H1 (cell line): Measurements from ENCODE around the gene NEURL1B. TPM values are rescaled to one million over a fixed set of nuclear protein-coding genes. Genes with fewer than 3 reads are reported as not detected.

Experiments
- CTCF ChIA-PET: fragments of 300-600 bp; sonication (Branson Sonifier 250); formaldehyde crosslinking; loops from one replicate; lab custom pipeline; 2021; ENCODE audit not compliant: partially characterized antibody; lab: Charles Lee
- POLR2A ChIA-PET: fragments of 300-600 bp; sonication (Branson Sonifier 250); formaldehyde crosslinking; loops from one replicate; lab custom pipeline; 2021; ENCODE audit warnings: inconsistent platforms; ENCODE audit not compliant: partially characterized antibody; lab: Charles Lee
- DNase-seq, 2 experiments: peaks; one replicate each; pipeline versions ENCODE4 v3.0.0 to v3.0.0-alpha.2; 2010 to 2022; ENCODE audit warnings: low spot score in 2 of 2, low read depth in 1 of 2, mixed read lengths in 1 of 2
- FAIRE-seq: peaks from 2 replicates; lab custom pipeline; 2011; peaks lifted over from hg19 to GRCh38; lab: Jason Lieb, UNC
- H2AFZ ChIP-seq: 2 replicates; pipeline ENCODE4 v1.8.1; 2012; ENCODE audit warnings: low read length, inconsistent platforms
- H2AK5ac ChIP-seq: 2 replicates; pipeline ENCODE4 v1.6.1; 2013; ENCODE audit warnings: low read depth, low read length
- H2BK120ac ChIP-seq: replicated peaks from 2 replicates; pipeline ENCODE3; 2013; ENCODE audit warnings: low read depth, low read length, inconsistent platforms
- H2BK12ac ChIP-seq: 2 replicates; pipeline ENCODE4 v1.6.1; 2013; ENCODE audit warnings: low read depth, low read length
- H2BK15ac ChIP-seq: 2 replicates; pipeline ENCODE4 v1.6.1; 2013; ENCODE audit warnings: low read length
- H2BK20ac ChIP-seq: 2 replicates; pipeline ENCODE4 v1.6.1; 2013; ENCODE audit warnings: low read length
- H2BK5ac ChIP-seq: 2 replicates; pipeline ENCODE4 v1.6.1; 2013; ENCODE audit warnings: low read depth, low read length
- H3K14ac ChIP-seq: 2 replicates; pipeline ENCODE4 v1.6.1; 2013; ENCODE audit warnings: inconsistent platforms; ENCODE audit not compliant: insufficient read length
- H3K18ac ChIP-seq: 2 replicates; pipeline ENCODE4 v1.6.1; 2013; ENCODE audit warnings: low read length; ENCODE audit errors: extremely low read depth
- H3K23ac ChIP-seq: 2 replicates; pipeline ENCODE4 v1.6.1; 2013; ENCODE audit warnings: inconsistent platforms; ENCODE audit not compliant: insufficient read length
- H3K23me2 ChIP-seq: 2 replicates; pipeline ENCODE4 v1.6.1; 2013; ENCODE audit warnings: low read depth, low read length
- H3K27ac ChIP-seq: 2 replicates; pipeline ENCODE4 v1.6.1; 2011; ENCODE audit warnings: low read depth, low read length, inconsistent platforms
- H3K27me3 ChIP-seq, 4 experiments: replicated peaks in 1 of 4; 1 replicate in 1 of 4; 2 replicates in 3 of 4; pipeline versions ENCODE4 v1.6.1 to v1.8.1; 2011 to 2013; ENCODE audit warnings: low read length in 3 of 4, mild to moderate bottlenecking in 3 of 4, inconsistent platforms in 2 of 4, mixed read lengths in 2 of 4, moderate library complexity in 1 of 4; ENCODE audit not compliant: control insufficient read depth in 3 of 4, insufficient read depth in 3 of 4; ENCODE audit errors: extremely low read depth in 1 of 4
- H3K36me3 ChIP-seq, 4 experiments: 2 replicates each; pipeline versions ENCODE4 v1.6.1 to v1.8.1; 2011 to 2013; ENCODE audit warnings: mild to moderate bottlenecking in 4 of 4, low read length in 3 of 4, moderate library complexity in 2 of 4, control low read depth in 1 of 4, inconsistent platforms in 1 of 4; ENCODE audit not compliant: insufficient read depth in 4 of 4, control insufficient read depth in 2 of 4
- H3K4ac ChIP-seq: replicated peaks from 2 replicates; pipeline ENCODE3; 2013; ENCODE audit warnings: low read length, low read depth, mixed read lengths, inconsistent platforms; ENCODE audit not compliant: insufficient read length
- H3K4me1 ChIP-seq, 4 experiments: replicated peaks in 1 of 4; 1 replicate in 1 of 4; 2 replicates in 3 of 4; pipeline versions ENCODE4 v1.6.1 to v1.8.1; 2011 to 2013; ENCODE audit warnings: low read length in 3 of 4, inconsistent platforms in 2 of 4, mixed read lengths in 1 of 4; ENCODE audit not compliant: insufficient read depth in 4 of 4, control insufficient read depth in 3 of 4
- H3K4me2 ChIP-seq, 2 experiments: 2 replicates each; pipeline versions ENCODE4 v1.6.1 to v1.8.1; 2011 to 2013; ENCODE audit warnings: low read depth in 2 of 2, low read length in 2 of 2, control low read depth in 1 of 2, inconsistent platforms in 1 of 2, mild to moderate bottlenecking in 1 of 2; ENCODE audit not compliant: insufficient read depth in 1 of 2
- H3K4me3 ChIP-seq, 4 experiments: fragments of 200-600, 300-600 bp in 1 of 4; sonication (generic), shearing (Covaris generic), sonication (Bioruptor Twin) in 1 of 4; 2 replicates each; pipeline versions ENCODE4 v1.5.1 to v1.8.1; 2011 to 2016; ENCODE audit warnings: low read length in 4 of 4, low read depth in 3 of 4, control low read depth in 2 of 4, inconsistent platforms in 2 of 4, mild to moderate bottlenecking in 2 of 4, mixed read lengths in 1 of 4, moderate library complexity in 1 of 4; ENCODE audit not compliant: insufficient read depth in 2 of 4; ENCODE audit errors: extremely low read depth in 1 of 4
- H3K56ac ChIP-seq: replicated peaks from 2 replicates; pipeline ENCODE3; 2013; ENCODE audit warnings: low read depth, mild to moderate bottlenecking, mixed read lengths, low read length, inconsistent platforms; ENCODE audit not compliant: insufficient read length
- H3K79me1 ChIP-seq: 2 replicates; pipeline ENCODE4 v1.6.1; 2013; ENCODE audit warnings: low read depth, low read length, control low read depth
- H3K79me2 ChIP-seq, 2 experiments: 2 replicates each; pipeline versions ENCODE4 v1.6.1 to v1.8.1; 2012 to 2013; ENCODE audit warnings: low read length in 2 of 2, mild to moderate bottlenecking in 2 of 2, inconsistent platforms in 1 of 2; ENCODE audit not compliant: insufficient read depth in 2 of 2, control insufficient read depth in 1 of 2
- H3K9ac ChIP-seq, 4 experiments: replicated peaks in 1 of 4; 1 replicate in 1 of 4; 2 replicates in 3 of 4; pipeline versions ENCODE4 v1.6.1 to v1.8.1; 2011 to 2013; ENCODE audit warnings: low read depth in 3 of 4, low read length in 3 of 4, control low read depth in 2 of 4, mild to moderate bottlenecking in 2 of 4, moderate library complexity in 2 of 4, inconsistent platforms in 1 of 4; ENCODE audit errors: extremely low read depth in 1 of 4
- H3K9me3 ChIP-seq, 2 experiments: 2 replicates each; pipeline versions ENCODE4 v1.6.1 to v1.8.1; 2012 to 2013; ENCODE audit warnings: mild to moderate bottlenecking in 2 of 2, moderate library complexity in 2 of 2, control low read depth in 1 of 2, inconsistent platforms in 1 of 2, low read depth in 1 of 2, low read length in 1 of 2, mixed read lengths in 1 of 2; ENCODE audit not compliant: insufficient read depth in 2 of 2
- H4K20me1 ChIP-seq, 2 experiments: replicated peaks in 1 of 2; 2 replicates each; pipeline versions ENCODE3 to v1.8.1; 2011 to 2013; ENCODE audit warnings: inconsistent platforms in 2 of 2, low read length in 2 of 2, mild to moderate bottlenecking in 1 of 2; ENCODE audit not compliant: insufficient read depth in 2 of 2, control insufficient read depth in 1 of 2
- H4K5ac ChIP-seq: 2 replicates; pipeline ENCODE4 v1.6.1; 2013; ENCODE audit warnings: low read length, low read depth, mixed read lengths, inconsistent platforms; ENCODE audit not compliant: insufficient read length
- H4K8ac ChIP-seq: 2 replicates; pipeline ENCODE4 v1.8.0; 2013; ENCODE audit warnings: mild to moderate bottlenecking, moderate library complexity, low read length, inconsistent platforms; ENCODE audit not compliant: insufficient read depth; ENCODE audit errors: extremely low read depth
- H4K91ac ChIP-seq: replicated peaks from 2 replicates; pipeline ENCODE3; 2013; ENCODE audit warnings: low read length, mixed read lengths, inconsistent platforms; ENCODE audit not compliant: insufficient read length
- GTF2F1 ChIP-seq: IDR thresholded peaks from 2 replicates; pipeline ENCODE4 v1.6.1; 2012; ENCODE audit warnings: low read depth, low read length, improper control_type of control experiment, borderline replicate concordance
- JUND ChIP-seq: IDR thresholded peaks from 2 replicates; pipeline ENCODE4 v1.6.1; 2011; ENCODE audit warnings: mild to moderate bottlenecking, improper control_type of control experiment, low read length
- KDM1A ChIP-seq: fragments of 200-600, 300-600 bp; sonication (generic); IDR thresholded peaks from 2 replicates; pipeline ENCODE4 v1.7.1; 2016; ENCODE audit warnings: mild to moderate bottlenecking, low read length, borderline replicate concordance
- ZNF274 ChIP-seq: IDR thresholded peaks from 2 replicates; pipeline ENCODE4 v1.7.0; 2012; ENCODE audit warnings: low read length, borderline replicate concordance; ENCODE audit errors: extremely low read depth
- WGBS, 2 experiments: shearing (Covaris generic) in 1 of 2; methylation state at CpG; one replicate each; pipeline versions ENCODE4 v1.1.6 to v1.1.7; 2013 to 2015; ENCODE audit warnings: low lambda C conversion rate in 2 of 2, mixed read lengths in 2 of 2, inconsistent platforms in 1 of 2, low coverage in 1 of 2, missing lambda C conversion rate in 1 of 2; ENCODE audit not compliant: insufficient replicate concordance in 2 of 2, insufficient coverage in 1 of 2, insufficient read length in 1 of 2; ENCODE audit errors: extremely low coverage in 1 of 2, missing lambda C conversion rate in 1 of 2; 5-methylcytosine and 5-hydroxymethylcytosine counted together
- polyA plus RNA-seq, 7 experiments: library from polyadenylated mRNA; depleted of rRNA in 3 of 7; stranded (reverse) in 5 of 7; unstranded in 2 of 7; fragments of >200 nt in 5 of 7; fragments of 200-250 nt in 2 of 7; gene quantifications; 1 replicate in 5 of 7; 2 replicates in 1 of 7; 4 replicates in 1 of 7; pipeline versions ENCODE4 v1.2.1 to v1.2.3, GENCODE V29; 2011 to 2013; ENCODE audit warnings: missing spikeins in 2 of 7, mixed read lengths in 2 of 7
- total RNA-seq: library from RNA; stranded (reverse); fragmentation: NEBNext Ultra II Directional; extraction: Animal tissue kit (Norgen Biotek cat#: 25700); gene quantifications from 2 replicates; pipeline ENCODE4 v1.2.1, GENCODE V29; 2021

Gene NEURL1B
- total and polyA plus RNA-seq, 2 of the 8 experiments (the other 6 are each of a cell fraction or from before 2014, with no cell fraction given): 3.3 to 6.1 TPM

- no peak overlapping the region for H3K56ac ChIP-seq
- ChIA-PET POLR2A (no interaction called here), CTCF (interaction anchor here (0.5 to 2.2 kb wide), 7 partner anchors 8 to 50 kb away, joined by 3 to 7 read pairs (median 3); no protein-coding TSS in a partner anchor)
- H3K79me1 ChIP-seq: no peaks in the 10 kb centered on the region
- H2BK120ac ChIP-seq: no peak overlapping the region
- no peak overlapping the region for H3K14ac ChIP-seq
- H2BK20ac ChIP-seq: peak overlapping the region; percentile 16; the same call in 1 of the 2 replicates
- H4K5ac ChIP-seq: no peak overlapping the region
- no peak for DNase-seq
- no peak overlapping the region for H2BK12ac ChIP-seq
- WGBS, 2 experiments: 93% methylated on average over 2 of the region's 2 CpGs; no CpG with 5 or more reads in 1 of the 2 experiments
- no peaks in the 10 kb centered on the region for H3K36me3 ChIP-seq
- H3K79me2 ChIP-seq: no peaks in the 10 kb centered on the region
- H3K4me1 ChIP-seq: peaks cover 0 to 13% (median 2%) of the 10 kb centered on the region in 4 experiments; a peak in 2 of 7 replicates
- no peak for FAIRE-seq
- H3K27me3 ChIP-seq: peaks cover 0 to 22% (median 14%) of the 10 kb centered on the region in 4 experiments; a peak in 6 of 7 replicates
- H4K91ac ChIP-seq: peak overlapping the region; percentile 11
- no peak overlapping the region for H4K8ac ChIP-seq
- no peak overlapping the region for H3K23ac ChIP-seq
- no peak overlapping the region for H2AFZ ChIP-seq
- H2BK15ac ChIP-seq: no peak overlapping the region
- H3K27ac ChIP-seq: no peak overlapping the region
- no peaks in the 10 kb centered on the region for H4K20me1 ChIP-seq
- H3K9ac ChIP-seq: no peak overlapping the region
- H2AK5ac ChIP-seq: no peak overlapping the region
- H3K4ac ChIP-seq: no peak overlapping the region
- no peak overlapping the region for H2BK5ac ChIP-seq
- H3K9me3 ChIP-seq: no peaks in the 10 kb centered on the region
- H3K23me2 ChIP-seq: peaks cover 7% of the 10 kb centered on the region; the same call in 1 of the 2 replicates
- no peak overlapping the region for H3K4me3 ChIP-seq
- H3K18ac ChIP-seq: no peak overlapping the region; the same call in 1 of the 2 replicates
- no peak overlapping the region for H3K4me2 ChIP-seq
- TF ChIP-seq GTF2F1 (no peak), KDM1A (no peak), ZNF274 (no peak), JUND (no peak)
Measured at GRCh38 chr5:172637740-172638139, 3.3 kb upstream of the NEURL1B start.
